GM21528 (cell line): ENCODE measurements around the gene SGCD.

Experiments used
- ATAC-seq: cut with Tn5 transposase; IDR thresholded peaks from one replicate; pipeline ENCODE4 v1.9.1; 2021; ENCODE audit warnings: mild to moderate bottlenecking, moderate library complexity; ENCODE audit not compliant: unreplicated experiment, low FRiP score

Gene SGCD

DNA sequence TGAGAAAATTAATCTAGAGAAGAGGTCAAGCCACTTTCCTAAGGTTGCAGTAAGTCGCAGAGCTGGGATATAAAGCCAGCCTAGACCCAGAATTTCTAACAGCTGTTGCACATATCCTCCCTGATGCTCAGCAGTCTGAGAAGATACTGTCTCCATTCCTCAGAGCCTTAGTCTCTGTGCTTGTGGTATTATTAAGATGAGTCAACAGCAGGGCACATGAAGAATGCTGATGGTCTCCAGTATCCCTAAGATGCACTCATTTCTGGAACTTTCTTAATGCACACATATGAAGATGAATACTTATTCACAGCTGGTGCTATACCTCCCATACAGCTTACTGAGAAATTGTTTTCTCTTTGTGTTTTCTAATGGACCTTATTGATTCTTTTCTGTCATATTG, 32.5 kb downstream of the SGCD start:
- no peak for ATAC-seq

- ATAC-seq: no peak
Observed at GRCh38 chr5:156361436-156362109, 34.6 kb downstream of the SGCD start.

DNA sequence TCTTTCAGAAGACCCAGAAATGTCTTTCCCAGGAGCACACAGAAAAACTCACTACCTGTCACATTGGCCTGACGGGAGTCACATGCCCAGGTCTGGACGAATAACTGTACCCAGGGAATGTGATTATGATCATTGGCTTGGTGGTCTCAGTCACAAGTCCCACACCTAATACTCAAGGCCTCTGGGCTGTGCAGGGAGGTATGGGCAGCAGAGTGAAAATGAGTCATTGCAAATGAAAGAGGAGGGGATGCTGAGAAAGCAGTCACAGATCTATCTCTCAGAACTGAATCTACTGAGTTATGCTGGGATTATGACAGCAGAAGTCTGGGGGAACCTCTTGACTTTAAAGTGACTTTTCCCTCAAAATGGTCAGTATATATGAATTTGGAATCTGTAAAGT, 36.9 kb downstream of the SGCD start:
- ATAC-seq: no peak

DNA sequence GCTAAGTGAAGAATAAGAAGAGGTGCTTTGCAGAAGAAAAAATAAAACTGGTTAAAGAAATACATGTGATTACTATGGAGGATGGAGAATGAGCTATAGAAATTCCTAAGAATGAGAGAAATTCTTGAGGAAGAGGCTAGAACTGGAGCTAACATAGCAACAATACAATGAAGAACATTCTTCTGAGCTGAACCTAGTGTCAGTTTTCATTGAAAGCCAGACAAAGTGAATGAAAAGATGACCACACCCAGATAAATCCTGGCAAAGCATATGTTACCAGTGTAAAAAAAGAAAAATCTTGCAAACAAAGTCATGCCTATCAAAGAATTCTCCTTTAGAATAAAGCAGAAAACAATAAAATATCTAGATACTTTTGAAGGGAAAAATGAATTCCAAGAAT, 39.6 kb downstream of the SGCD start:
- no peak for ATAC-seq

GRCh38 chr5:156367597-156367996, 40.6 kb downstream of the SGCD start:
- ATAC-seq: no peak

DNA sequence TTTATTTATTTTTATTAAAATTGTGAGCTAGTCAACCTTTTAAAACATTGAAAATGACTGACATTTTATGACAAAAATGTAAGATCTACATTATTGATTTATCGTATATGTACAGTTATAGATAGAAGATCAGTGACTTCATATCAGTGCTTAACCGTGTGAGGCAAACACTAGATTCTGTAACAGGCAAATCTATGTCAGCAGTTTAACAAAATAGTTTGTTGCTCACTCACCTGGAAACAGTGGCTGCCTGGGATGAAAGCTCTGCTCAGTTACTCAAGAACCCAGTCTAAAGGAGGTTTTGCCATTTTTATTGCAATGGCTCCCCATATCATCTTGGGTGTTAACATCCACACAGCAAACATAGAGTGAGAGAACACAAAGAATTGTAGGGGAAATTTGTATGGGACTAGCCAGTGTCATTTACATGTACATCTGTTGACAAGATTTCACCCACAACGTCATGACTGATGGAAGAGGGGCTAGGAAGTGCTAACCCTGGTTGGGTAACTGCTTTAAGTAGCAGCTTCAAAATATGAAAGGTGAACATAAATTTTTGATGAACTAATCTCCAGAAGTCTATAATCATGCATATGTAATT, 49.0 kb downstream of the SGCD start:
- ATAC-seq: peak; percentile 65

GRCh38 chr5:156376751-156377150, 49.8 kb downstream of the SGCD start:
- ATAC-seq: peak; percentile 54

DNA sequence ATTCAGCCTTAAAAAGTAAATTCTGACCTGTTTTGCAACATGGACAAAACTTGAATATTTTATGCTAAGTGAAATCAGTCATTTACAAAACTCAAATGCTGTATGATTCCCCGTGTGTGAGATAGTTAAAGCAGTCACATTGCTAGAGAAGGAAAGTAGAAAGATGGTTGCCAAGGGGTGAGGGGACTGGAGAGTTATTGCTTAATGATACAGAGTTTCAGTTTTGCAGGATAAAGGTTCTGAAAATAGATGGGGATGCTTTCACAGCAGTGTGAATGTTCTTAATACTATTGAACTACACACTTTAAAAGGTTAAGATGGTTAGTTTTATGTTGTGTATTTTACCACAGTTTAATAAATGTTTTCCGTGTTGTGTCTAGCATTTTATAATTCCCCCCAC, 51.2 kb downstream of the SGCD start:
- no peak for ATAC-seq

DNA sequence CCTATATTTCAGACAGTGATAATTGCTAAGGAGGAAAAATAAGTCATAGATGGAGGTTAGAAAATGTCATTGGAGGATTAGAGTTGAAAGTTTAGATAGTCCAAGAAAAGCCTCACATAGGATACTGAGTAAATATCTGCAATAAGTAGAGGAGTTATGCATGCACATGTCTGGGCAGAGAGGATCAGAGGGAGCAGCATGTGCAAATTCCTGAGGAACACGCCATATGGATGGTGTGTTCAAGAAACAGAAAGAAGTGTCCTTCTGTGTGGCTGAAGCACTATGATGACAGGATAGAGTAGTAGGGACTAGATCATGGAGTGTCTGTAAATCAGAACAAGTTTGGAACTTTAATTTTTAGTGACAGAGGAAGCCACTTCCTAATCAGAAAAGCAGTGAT, 52.2 kb downstream of the SGCD start:
- no peak for ATAC-seq

GRCh38 chr5:156380848-156381247, 53.9 kb downstream of the SGCD start:
- ATAC-seq: no peak

- ATAC-seq: no peak
Observed at GRCh38 chr5:156383510-156384265, 56.7 kb downstream of the SGCD start.

GRCh38 chr5:156385416-156385815, 58.5 kb downstream of the SGCD start:
- ATAC-seq: no peak

DNA sequence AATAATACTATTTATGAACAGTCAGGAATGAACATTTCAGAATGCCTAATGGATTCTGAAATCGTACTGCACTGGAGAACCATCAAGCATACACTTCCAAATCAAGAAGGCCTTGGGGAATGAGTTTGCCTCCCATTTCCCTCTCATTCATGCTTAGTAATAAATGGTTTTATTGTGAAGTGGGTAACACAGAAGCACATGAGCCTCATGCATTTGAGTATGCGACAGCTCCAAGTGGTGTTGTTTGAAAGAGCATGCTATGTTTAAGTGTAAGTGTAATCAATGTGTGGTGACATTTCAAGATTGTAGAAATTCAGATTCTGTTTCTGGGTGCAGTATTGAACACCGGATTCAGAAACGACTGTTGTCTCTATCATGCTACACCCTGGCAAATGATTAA, 60.0 kb downstream of the SGCD start:
- no peak for ATAC-seq

DNA sequence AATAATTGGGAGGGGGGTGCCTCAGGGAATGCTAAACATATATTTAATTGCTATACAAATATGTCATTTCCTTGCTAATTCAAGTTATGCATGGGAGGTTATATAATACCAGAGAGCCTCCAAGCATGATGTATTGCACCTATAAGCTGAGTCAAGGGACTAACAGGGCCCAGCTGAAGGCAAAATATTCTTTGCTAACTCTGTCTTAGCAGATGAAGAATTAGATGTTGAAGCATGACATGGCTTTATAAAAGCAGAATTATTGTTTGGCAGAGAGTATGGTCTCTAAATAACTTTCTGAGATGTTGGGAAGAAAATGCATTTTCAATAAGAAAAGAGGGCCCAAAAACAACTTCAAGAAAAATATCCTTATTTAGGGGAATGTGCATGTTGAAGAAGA, 60.4 kb downstream of the SGCD start:
- ATAC-seq: no peak

DNA sequence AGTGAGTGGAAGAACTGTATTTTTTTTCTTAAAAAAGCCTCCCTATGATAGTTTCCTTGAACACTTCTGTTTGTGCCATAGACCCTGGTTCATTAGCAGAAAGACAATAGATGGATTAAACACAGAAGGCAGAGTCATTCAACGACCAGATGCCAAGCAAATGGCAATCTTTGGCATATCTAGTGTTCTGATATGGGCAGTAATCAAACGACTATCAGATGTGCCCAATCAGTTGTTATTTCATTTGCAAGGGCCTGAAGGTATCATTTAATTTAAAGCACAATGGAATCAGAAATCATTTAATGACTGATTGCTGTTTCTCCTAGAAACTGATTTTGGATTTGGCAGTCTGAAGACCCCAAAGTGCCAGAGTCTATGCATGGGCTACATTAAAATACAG, 61.3 kb downstream of the SGCD start:
- no peak for ATAC-seq

GRCh38 chr5:156391139-156391538, 64.2 kb downstream of the SGCD start:
- no peak for ATAC-seq

GRCh38 chr5:156393980-156394379, 67.0 kb downstream of the SGCD start:
- ATAC-seq: no peak

DNA sequence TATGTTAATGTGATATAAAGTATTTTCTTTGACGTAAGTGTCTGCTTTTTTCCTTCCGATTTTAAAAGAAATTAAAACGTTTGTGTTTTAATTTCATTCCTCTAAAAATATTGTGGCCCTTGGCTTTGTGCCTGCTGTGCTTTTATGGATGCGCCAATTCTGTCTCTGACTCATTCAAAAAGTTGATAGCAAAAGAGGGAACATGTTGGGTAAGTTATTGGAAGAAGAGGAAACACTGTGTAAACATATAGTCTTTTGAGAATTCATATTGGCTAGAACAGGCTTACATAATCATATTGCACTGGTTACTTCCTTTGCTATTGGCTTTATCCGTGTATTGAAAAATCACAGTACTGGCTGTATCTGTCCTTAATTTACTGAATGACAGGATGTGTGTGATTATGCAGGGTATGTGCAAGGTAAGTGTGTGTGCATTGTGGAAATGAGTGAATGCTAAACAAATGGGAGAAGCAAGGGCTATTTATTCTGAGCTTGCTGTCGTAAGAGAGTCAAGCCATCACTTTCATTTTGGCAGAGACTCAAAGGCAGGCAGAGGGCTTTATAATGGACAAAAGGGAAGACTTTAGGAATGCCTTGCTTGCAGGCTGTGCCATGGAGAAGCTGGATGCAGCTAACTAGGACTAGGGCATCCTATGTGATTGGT, 67.8 kb downstream of the SGCD start:
- ATAC-seq: no peak

DNA sequence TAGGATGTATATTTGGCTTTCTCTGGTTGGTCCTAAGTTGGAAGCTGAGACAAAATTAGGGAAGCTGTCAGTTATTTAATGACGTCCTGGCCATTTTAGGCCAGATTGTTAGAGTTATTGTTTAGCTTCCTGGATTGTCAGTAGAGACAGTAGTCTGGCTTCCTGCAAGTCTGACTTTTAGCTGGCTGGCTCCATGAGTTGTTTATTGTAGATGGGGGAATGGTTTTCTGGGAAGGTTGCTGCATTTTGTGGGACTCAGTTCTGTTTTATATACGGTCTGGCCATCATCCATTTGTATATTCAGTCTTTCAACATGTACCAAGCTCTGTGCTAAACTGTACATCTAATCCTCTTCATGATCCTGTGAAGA, 68.3 kb downstream of the SGCD start:
- ATAC-seq: no peak

DNA sequence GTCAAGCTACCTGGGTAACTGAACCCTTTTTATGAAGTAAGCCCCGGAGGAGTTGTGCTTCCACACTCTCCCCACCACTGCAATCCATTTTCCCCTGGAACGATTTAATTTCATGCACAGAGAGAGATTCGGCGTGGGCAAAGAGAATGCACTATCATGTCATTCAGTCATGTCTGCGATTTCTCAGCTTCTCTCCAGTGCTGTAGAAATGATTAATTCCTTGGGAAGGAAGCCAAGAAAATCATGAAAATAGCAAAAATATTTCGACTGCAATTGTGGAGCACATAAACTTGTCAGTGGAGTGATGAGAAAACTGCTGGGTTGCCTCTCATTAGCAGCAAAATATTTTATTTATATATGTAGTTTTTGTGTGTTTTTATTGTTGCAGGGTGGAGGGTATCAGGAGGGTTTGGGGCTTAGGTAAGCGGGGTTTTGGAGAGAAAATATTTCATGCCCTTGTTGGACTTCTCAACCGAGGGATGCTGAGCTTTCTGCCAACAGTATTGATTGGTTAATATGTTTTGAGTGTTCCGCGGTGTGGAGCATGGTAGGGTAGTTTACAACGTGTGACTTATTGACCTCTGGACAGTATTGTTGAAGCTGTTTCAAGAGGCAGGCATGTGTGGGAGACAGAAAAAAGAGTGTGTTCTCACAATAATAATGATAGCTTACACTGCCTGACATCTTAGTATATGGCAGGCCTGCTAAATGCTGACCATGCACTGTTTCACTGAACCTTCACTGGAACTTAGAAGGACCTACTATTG, 69.3 kb downstream of the SGCD start:
- no peak for ATAC-seq

GRCh38 chr5:156396830-156397081, 69.8 kb downstream of the SGCD start:
- ATAC-seq: no peak
